HL-60/S4 treated with phorbol 12-myristate 13-acetate at 8.2 ng/mL for 4 days and 3 days (cell line): ENCODE results near the gene TFAP2B.

Experiments
- in situ Hi-C: fragments of 300-500 bp; cut with MboI; formaldehyde crosslinking; loops from 2 replicates; pipeline ENCODE4 v1.15.0; 2022; ENCODE audit warnings: low sequenced_read_pairs

TFAP2B gene

DNA sequence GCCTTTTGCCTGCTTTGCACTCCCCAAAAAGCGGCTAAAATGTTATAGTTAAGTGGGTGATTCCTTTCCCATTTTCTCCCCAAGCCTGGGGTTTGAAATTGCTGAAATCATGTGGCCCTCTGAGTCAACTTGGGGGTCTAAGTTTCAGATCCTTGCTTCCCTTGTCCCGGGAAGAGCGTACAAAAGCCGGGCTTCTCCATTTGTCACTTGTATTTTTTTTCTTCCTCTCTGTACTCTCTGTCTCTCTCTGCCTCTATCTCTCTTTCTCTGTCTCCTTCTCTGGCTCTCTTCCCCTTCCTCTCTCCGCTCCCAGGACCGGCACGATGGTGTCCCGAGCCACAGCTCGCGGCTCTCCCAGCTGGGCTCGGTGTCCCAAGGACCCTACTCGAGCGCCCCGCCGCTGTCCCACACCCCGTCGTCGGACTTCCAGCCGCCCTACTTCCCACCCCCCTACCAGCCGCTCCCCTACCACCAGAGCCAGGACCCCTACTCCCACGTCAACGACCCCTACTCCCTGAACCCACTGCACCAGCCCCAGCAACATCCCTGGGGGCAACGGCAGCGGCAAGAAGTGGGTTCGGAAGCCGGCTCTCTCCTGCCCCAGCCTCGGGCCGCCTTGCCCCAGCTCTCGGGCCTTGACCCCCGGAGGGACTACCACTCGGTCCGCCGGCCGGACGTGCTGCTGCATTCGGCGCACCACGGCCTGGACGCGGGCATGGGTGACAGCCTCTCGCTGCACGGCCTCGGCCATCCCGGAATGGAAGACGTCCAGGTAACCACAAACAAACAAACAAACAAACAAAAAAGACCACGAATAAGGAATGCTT is 4.6 kb downstream of the TFAP2B start:
- in situ Hi-C loops: no loop called here

DNA sequence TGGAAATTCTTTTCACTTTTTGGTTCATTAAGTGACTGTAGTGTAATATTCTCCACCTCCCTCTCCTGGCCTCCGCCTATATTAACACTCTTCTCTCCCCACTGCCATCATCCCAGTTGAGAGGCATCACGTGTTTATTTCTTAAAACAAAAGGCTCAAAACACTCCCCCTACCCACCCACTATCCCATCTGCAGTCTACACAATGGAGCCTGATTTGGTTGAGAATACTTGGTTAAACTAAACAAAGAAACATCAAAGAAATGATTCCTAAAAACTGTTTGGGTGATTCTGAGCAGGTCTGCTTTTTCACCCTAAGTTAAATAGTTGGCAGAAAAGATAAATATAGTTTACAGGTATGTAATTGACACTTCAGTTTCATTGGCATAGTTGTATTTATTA is 5.9 kb downstream of the TFAP2B start:
- in situ Hi-C loops: no loop called here

DNA sequence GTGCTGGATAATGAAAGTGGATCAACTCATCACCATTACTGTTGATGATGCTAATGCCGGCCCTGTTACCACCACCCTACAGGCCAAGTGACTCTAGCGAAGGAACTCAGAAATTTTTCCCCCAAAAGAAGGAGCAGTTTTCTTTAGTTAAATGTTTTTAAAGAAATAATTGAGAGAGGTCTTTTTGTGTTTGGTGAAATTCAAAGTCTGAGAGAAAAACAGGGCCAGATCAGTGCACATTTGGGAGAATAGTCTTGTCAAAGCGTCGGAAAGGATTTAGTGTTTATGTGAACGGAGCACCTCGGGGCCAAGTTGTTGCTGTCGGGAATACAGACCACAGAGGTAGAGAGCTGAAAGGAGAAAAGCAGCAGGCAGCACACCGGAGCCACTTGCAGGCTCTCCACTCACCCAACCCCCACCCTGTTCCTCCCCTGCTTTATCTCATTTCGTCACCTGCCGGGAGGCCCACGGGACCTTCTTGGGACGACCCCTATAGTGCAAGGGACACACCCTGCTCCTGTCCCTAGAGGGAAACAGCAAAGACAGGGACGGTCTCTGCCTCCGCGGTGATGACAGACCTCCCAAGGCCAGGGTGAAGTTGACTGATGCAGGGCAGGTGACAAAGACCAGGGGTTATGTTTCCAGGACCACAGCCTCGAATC is 6.8 kb downstream of the TFAP2B start:
- in situ Hi-C loops: no loop called here

DNA sequence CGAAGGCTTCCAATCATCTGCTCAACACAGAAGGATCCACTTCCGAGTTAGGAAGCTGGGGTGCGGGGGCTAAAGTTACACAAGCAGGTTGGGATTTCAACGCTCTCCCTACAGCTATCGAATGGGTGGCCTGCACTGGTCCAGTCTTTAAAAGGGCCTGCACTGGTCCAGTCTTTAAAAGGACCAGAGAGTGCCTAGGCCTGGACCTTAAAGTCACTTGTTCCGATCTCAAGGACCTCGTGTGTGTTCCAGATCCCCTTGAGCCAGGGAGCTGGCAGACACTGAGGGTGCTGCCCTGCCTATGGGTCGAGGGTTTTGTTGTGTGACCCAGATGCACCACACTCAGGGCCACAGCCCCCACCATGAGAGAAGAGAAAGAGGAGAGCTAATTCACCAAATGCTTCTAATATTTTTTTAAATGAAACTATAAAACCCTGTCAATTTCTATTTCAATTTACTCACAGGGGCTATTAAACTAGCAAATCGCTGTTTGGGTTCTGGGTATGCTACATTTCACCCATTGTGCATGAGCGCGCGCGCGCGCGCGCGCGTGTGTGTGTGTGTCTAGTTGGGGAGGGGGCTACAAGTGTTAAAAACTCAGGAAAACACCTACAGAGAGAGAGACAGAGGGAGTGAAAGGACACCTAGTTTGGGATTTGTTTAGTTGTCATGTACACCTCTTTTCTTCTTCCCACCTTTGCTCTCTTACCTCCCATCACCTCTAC is 7.5 kb downstream of the TFAP2B start:
- in situ Hi-C loops: no loop called here

DNA sequence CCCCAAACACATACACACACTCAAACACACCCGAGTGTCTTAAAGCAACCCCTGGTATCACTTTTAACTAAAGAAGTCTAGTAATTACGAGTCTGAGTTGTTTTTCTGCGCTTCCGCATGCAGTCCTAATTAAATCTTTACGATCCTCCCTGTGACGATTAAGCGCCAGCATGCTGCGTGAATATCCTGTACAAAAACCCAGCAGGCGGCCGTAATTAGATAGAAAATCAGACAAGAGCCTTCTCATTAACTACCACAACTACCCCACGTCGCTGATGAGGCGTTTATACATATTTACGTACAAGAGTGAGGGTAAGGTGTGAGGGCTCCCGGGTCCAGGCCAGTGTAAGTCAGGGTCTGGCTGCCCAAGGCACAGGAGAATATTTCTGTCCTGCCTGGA is 8.1 kb downstream of the TFAP2B start:
- in situ Hi-C loops: no loop called here

DNA sequence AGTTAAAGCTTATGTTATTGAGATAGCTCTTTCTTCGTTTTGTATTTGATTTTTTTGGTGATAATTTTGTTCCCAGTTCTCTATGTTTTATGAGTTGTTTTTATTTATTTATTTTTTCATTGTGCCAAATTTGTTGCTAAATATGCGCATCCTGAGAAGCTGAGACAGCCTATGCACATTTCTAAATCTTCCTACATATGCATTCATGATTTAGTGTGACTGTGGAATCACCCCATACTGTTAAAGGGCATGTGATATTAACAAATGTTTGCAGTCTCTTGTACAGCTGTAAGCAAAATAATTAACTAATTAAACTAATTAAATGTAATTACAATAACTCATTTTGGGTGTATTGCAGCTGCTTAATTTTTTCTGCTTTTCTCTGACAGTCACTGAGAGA is 10.4 kb downstream of the TFAP2B start:
- in situ Hi-C loops: no loop called here

DNA sequence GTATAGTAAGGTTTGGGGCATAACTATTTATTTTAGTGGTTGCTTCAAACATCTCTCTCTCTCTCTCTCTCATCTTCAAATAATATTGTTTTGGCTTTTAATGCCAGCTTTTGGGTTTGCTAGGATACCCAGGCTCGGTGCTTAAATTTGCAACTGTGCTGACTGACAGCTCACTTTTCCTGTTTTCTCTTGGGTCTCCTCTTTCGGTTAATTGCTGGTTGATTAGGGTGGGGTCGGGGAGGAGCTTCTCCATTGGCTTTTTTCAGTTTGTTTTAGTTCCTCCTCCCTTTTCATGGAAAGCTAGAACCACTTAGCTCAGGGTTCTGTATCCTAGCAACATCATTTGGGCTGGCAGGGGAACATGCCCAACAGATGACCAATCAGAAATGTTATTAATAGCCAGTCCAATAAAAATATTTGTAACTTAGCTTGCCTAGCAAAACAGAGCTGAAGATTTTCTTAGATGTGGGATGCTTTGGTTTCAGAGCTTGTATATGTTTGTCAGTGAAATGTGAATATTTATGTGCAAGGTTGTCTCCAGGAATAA is 11.3 kb downstream of the TFAP2B start:
- in situ Hi-C loops: no loop called here

DNA sequence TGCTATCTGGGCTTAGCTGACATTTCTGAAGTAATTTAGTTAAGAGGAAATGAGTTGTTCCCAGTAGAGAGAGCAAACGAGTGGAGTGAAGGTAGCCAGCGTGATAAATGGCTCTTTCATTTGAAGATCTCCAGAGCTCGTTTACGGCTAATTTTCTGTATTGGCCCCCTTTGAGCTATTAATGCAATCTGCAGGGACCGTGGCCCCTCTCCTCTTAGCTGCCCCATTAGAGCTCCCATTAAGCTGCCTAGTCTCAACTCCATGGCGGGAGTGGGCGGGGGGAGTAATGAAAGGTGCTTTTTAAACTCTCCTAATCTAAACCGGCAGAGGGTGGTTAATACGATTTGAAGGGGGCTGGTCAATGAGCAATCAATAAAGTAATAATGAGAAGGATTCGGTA is 12.5 kb downstream of the TFAP2B start:
- in situ Hi-C loops: no loop called here

DNA sequence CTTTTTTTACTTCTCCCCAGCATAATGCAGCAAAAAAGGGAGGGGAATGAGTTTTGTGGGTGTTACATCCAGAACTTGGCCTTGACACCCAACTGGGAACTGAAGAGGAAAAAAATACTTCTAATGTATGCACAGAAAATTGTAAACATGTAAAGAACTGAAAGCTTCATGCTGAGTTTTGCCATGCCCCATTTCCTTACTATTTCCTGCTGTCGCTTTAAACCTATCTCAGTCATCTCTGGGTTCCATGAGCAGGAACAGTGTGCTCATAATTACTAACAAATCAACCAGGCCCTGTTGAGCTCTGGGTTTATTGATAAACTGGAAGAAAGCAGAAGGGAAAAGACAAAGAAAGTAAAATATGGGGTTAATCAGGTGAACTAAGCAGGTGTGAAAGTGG is 14.2 kb downstream of the TFAP2B start:
- in situ Hi-C loops: no loop called here

DNA sequence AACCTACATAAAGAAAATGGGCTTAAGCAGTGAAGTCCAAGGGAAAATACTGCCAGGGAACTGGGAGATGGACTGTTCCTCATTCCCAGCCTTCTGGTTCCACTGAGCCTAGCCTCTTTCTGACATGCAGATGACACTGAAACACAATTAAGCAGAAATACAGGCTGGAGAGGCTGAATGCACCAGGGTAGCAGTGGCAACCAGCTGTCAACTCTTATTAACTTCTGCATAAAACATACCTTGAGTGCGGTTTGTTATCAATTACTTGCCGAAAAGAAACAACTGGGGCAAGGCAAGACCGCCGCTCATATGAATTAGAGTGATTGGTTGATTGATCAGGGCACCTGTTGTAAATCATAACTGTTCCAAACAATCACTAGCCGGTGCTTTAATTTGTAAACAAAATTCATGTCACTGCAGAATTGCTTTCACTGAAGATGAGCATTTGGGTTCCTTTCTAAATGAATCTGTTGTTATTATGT is 16.3 kb downstream of the TFAP2B start:
- in situ Hi-C loops: no loop called here

DNA sequence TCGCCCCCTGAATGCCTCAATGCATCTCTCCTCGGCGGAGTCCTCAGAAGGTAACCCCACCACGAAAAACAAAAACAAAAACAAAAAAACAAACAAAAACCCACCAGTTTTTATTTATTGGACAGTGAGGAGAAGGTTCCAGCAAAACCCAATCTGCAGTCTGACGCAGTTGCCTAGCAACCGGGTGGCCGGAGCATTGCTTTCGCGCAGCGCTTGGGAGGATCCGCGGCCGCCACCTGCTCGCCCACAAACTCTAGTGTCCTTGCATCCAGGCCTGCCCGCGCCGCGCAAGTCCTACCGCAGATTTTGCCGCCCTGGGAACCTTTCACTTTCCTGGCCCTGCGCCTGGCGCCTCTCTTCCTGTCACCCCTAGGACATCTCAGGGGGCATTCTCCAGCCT is 17.6 kb downstream of the TFAP2B start:
- in situ Hi-C loops: no loop called here

DNA sequence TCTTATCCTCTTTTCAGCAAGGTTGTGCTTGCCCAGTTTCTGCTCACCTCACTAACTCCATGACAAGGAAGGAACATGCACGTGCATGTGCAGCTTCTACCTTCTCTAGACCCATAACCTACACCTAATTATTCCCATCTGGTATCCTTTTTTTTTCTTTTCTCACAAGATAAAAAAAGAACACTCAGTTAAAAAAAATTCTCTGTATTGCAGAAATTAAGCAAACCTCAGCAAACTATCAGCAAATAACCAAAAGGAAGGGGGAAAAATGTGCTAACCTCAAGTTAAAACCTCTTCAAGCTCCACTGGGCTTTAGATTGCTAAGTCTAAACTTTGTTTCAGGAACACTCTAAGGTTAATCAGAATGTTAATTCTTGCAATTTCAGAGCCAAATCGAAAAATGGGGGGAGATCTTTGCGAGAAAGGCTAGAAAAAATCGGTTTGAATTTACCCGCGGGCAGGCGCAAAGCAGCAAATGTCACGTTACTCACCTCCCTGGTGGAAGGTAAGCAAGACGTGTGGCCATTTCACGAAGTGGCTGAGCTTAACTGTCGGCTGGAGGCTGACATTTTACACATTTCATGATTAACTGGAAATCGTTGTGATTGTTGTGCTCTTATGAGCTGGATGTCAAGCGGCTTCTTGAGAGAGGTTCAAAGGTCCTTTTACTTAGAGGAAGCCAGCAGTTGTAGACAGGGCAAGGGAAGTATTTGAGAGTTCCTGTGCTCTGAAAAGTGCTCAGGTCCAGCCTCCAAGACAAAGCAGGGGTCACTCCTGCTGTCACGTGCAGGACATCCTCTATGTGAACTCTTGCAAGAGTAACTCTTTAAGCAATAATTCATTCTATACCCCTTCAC is 19.1 kb downstream of the TFAP2B start:
- in situ Hi-C loops: no loop called here

DNA sequence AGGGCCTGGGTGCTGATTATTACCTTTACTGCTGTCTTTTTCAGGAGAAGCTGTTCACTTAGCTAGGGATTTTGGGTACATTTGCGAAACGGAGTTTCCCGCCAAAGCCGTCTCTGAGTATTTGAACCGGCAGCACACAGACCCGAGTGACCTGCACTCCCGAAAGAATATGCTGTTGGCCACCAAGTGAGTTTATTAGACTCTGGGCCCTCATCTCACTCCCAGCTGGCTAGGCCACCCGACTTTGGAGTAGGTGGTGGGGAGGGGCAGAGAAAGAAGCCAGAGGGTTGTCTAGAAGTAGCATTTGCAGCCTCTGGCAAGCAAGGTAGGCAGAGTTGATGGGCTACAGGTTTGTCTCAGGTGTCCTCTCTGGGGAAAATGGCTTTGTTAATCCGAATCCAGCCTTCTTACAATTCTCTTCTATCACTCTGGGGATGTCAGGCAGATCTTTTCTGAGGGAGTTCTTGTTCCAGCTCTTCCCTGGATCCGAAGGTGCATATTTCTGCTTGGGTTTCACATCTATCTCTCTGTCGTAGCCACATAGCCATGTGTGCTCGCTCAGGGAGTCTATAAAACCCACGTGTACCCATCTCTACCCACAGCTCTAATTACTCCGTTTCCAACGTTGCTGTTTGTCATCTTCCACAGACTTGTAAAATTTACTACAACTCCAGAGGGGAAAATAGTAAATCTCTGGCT is 21.6 kb downstream of the TFAP2B start:
- in situ Hi-C loops: no loop called here

DNA sequence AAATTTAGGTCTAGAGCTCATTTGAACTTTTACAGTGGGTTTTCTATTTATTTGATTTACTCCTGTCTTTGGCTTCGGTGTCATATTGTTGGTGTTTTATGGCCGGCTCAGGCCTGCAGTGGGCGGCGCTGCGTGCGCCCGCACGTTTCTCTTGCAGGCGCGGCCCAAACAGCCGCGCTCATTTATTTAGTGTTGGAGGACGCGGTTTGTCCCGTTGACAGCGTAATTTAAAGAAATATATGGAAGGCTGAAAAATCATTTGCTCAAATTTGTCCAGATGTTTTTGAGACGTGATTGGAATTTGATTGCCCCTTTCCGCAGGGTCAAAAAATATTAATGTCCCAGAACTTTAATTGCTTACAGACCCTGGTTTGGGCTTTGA is 22.1 kb downstream of the TFAP2B start:
- in situ Hi-C loops: no loop called here

DNA sequence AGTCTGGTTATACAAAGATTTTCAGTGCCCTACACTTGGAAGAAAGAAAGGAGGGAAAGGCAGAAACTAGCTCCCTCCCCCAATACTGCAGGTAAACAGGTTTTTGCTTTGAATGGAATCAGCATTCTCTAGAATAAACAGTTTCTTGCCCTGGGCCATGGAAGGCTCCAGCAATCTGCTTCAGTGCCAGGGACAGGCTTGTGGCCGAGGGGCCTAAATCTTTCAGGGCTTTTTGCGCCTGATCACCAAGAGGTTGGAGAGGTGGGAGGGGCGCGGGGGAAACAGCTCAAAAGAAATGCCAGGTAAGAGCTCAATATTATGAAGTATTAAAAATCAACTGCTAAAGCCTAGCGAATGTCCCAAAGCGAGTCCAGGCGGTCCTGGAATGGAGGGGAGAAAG is 23.8 kb downstream of the TFAP2B start:
- in situ Hi-C loops: no loop called here

DNA sequence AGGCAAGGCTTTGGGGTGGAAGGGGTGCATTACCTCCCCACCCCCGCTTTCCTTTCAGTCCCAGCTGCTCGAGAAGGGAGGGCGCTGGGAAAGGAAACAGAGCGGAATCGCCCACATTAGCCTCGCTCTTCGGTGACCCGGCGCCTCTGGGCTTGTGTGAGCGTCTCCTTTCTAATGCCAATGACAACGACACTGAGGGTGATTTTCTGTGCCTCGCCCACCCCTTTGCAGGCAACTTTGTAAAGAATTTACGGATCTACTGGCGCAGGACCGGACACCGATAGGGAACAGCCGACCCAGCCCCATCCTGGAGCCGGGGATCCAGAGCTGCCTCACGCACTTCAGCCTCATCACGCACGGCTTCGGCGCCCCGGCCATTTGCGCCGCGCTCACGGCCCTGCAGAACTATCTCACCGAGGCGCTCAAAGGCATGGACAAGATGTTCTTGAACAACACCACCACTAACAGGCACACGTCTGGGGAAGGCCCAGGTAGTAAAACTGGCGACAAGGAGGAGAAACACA is 24.3 kb downstream of the TFAP2B start:
- in situ Hi-C loops: no loop called here

DNA sequence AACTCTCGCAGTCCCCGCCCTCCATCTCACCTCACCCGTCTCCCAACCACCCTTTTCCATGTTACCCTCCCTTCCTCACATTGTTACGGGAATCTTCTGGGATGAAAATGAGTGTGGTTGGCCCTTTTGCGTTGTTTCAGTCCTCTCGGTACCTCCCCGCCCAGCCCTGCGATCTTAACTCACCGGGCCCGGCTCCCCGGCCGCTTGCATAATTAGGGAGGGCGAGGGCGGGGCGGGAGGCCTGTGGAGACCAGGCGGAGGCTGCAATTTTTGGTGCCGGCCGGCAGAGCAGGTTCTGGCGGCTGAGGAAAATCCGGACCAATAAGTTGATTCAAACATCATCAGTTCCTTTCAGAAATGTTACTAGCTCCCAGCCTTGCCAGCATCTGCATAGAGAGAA is 25.2 kb downstream of the TFAP2B start:
- in situ Hi-C loops: no loop called here

DNA sequence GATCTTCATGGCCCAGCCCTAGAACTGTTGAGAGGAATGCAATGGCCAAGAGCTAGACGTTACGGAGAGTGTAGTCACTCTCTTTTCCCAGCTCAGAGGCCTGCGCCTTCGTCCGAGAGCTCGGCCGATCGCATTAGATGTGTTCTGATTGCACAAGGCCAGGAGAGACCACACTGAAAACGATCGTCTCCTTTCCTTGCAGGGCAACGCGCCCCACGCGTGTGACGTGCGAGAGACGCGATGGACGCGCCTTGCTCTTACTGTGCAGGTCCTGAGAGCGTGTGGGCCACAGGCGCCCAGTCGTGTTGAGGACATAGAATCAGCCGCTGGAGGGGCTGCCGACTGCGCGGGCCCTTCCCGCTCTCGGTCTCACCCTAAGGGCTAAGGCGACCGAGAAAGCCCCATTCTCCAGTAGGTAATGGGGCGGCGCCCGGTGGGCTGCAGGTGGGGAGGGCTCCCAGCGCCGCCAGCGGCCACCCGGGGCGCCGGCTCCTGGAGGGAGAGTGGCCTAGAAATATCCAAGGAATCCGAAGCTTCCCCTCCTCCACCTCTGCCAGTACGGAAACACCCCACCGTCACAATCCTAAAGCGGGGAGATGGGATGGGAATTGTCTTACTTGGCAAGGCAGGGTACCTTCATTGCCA is 26.9 kb downstream of the TFAP2B start:
- in situ Hi-C loops: no loop called here

DNA sequence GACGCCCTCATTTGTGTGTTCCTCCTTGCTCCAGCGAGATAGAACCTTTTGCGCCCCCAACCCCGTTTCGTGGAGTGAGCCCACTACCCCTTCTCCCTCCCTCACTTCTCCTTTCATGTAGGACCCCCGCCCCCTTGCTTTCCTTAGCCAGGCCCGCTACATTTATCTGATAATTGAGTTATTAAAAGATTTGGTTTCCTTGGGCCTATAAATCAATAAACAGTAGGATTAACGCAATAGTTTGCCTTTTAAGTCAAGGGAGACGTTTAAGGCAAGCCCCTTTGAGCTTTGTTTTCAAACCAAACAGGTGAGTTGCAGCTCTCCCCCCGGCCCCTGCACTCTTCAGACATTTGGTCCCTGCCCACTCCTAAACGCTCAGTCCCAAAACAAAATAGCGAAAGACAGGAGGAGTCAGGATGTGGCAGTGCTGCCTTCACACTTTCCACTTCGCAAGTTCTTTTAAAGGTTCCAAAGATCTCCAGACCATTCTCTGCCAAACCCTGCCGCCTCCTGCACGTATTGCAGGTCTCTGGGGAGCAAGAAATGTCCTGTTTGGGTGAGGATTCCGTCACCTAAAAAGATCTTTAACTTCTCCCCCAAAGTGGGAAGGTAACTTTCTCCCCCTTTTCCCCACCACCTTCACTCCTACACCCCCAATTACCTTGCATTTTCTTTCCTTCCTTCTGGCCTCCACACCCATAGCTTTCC is 27.6 kb downstream of the TFAP2B start:
- in situ Hi-C loops: no loop called here
